Fibroblast of skin of scalp (primary cell): ENCODE results near the gene HS3ST5.
A peak's percentile ranks its signal among the peaks of the same experiment; 100 is the strongest.
"Not testable (repeated sequence)": the region's sequence is repeated elsewhere in the genome, so short reads cannot be mapped to it uniquely, and the experiment has no call there.

ENCODE experiments used
- DNase-seq: peaks from one replicate; pipeline ENCODE4 v3.0.0-alpha.2; 2013

The HS3ST5 gene

GRCh38 chr6:114334237-114334636 lies 8.6 kb downstream of the HS3ST5 start:
- no peak for DNase-seq

GRCh38 chr6:114327074-114327473 lies 15.7 kb downstream of the HS3ST5 start:
- DNase-seq, result no peak

GRCh38 chr6:114323784-114324183 lies 19.0 kb downstream of the HS3ST5 start:
- no peak for DNase-seq

- no peak for DNase-seq
These were observed 23.1 kb downstream of the HS3ST5 start for GRCh38 chr6:114319749-114320148.

- no peak for DNase-seq
These were observed 26.8 kb downstream of the HS3ST5 start for GRCh38 chr6:114315831-114316595.

- DNase-seq, result not testable (repeated sequence)
These were observed 29.0 kb downstream of the HS3ST5 start for GRCh38 chr6:114313816-114314215.

GRCh38 chr6:114312931-114313330 lies 29.9 kb downstream of the HS3ST5 start:
- DNase-seq, result no peak

GRCh38 chr6:114310053-114310452 lies 32.8 kb downstream of the HS3ST5 start:
- DNase-seq, result no peak

- DNase-seq, result peak; percentile 32
These were observed 38.4 kb downstream of the HS3ST5 start for GRCh38 chr6:114304304-114304887.

- no peak for DNase-seq
These were observed 41.1 kb downstream of the HS3ST5 start for GRCh38 chr6:114301596-114302219.

GRCh38 chr6:114297135-114297534 lies 45.7 kb downstream of the HS3ST5 start:
- DNase-seq, result no peak

- DNase-seq, result no peak
These were observed 50.4 kb downstream of the HS3ST5 start for GRCh38 chr6:114292431-114292830.

- no peak for DNase-seq
These were observed 51.4 kb downstream of the HS3ST5 start for GRCh38 chr6:114291428-114291827.

- no peak for DNase-seq
These were observed 52.0 kb downstream of the HS3ST5 start for GRCh38 chr6:114290864-114291263.

GRCh38 chr6:114288701-114289495 lies 53.9 kb downstream of the HS3ST5 start:
- DNase-seq, result no peak

GRCh38 chr6:114287461-114287860 lies 55.4 kb downstream of the HS3ST5 start:
- DNase-seq, result no peak

GRCh38 chr6:114286211-114286610 lies 56.6 kb downstream of the HS3ST5 start:
- no peak for DNase-seq

GRCh38 chr6:114284281-114284680 lies 58.5 kb downstream of the HS3ST5 start:
- peak; percentile 35 for DNase-seq

- DNase-seq, result no peak
These were observed 60.5 kb downstream of the HS3ST5 start for GRCh38 chr6:114282292-114282691.

GRCh38 chr6:114281496-114281895 lies 61.3 kb downstream of the HS3ST5 start:
- DNase-seq, result no peak

- no peak for DNase-seq
These were observed 62.4 kb downstream of the HS3ST5 start for GRCh38 chr6:114280239-114280982.

GRCh38 chr6:114277220-114277619 lies 65.6 kb downstream of the HS3ST5 start:
- no peak for DNase-seq
